Measurements from ENCODE around the gene KRT36. TPM values are rescaled to one million over a fixed set of nuclear protein-coding genes. Genes with fewer than 3 reads are reported as not detected.

The KRT36 gene
- polyA plus RNA-seq, 3 donors: 0.24 to 0.87 (median 0.25) TPM

GRCh38 chr17:41444186-41444585, 45.5 kb downstream of the KRT36 start:
- WGBS (ENCODE audit: insufficient coverage): 57% methylated on average over 1 of the region's 1 CpG
- no peaks in the 10 kb centered on the region for H3K36me3 Mint-ChIP-seq
- H3K9ac ChIP-seq (ENCODE audit: insufficient read depth, low read length, poor library complexity, severe bottlenecking): no peak overlapping the region
- H3K27me3 ChIP-seq (ENCODE audit: control insufficient read depth in 2 of 2, insufficient read depth in 2 of 2, low read length in 2 of 2): peaks cover 2 to 3% of the 10 kb centered on the region in 2 donors
- peaks cover 0 to 3% (median 0%) of the 10 kb centered on the region in 7 donors for H3K9me3 Mint-ChIP-seq
- H3K4me2 ChIP-seq (replicated peaks; ENCODE audit: extremely low read depth, low read length, poor library complexity, severe bottlenecking): no peak overlapping the region
- H3K27ac ChIP-seq (ENCODE audit: low read depth in 1 of 2, low read length in 2 of 2): no peak overlapping the region
- H3K79me2 ChIP-seq (ENCODE audit: insufficient read depth, low read length): no peaks in the 10 kb centered on the region
- H3K4me3 Mint-ChIP-seq: peak overlapping the region in 1 of 2 donors; percentile 32
- no peaks in the 10 kb centered on the region for H3K36me3 ChIP-seq (replicated peaks in 1 of 2; ENCODE audit: control insufficient read depth in 1 of 2, insufficient read depth in 2 of 2, low read length in 2 of 2)
- no peaks in the 10 kb centered on the region for H3K4me1 Mint-ChIP-seq
- no peaks in the 10 kb centered on the region for H4K20me1 ChIP-seq (ENCODE audit: insufficient read depth, low read length)
- TF ChIP-seq CTCF (IDR thresholded peaks at IDR 0.05): no peak
- no peak overlapping the region for H3K4me3 ChIP-seq (replicated peaks in 1 of 3; ENCODE audit: low read depth in 2 of 3, low read length in 3 of 3)
- no peak overlapping the region for H2AFZ ChIP-seq (ENCODE audit: insufficient read depth, low read depth, low read length, poor library complexity, severe bottlenecking)
- intact Hi-C loops (cut with micrococcal nuclease): no loop called here
- no peak for DNase-seq
- H3K27ac Mint-ChIP-seq: peak overlapping the region in 1 of 7 donors; percentile 3
- H3K9me3 ChIP-seq (replicated peaks in 1 of 2; ENCODE audit: control insufficient read depth in 1 of 2, insufficient read depth in 1 of 2, low read length in 2 of 2): no peaks in the 10 kb centered on the region
- H3K4me1 ChIP-seq (ENCODE audit: control insufficient read depth in 1 of 2, insufficient read depth in 2 of 2, low read length in 2 of 2): no peaks in the 10 kb centered on the region
- H3K27me3 Mint-ChIP-seq (ENCODE audit: low read depth in 3 of 3): peaks cover 7 to 25% (median 12%) of the 10 kb centered on the region in 3 donors

GRCh38 chr17:41442739-41443138, 47.0 kb downstream of the KRT36 start:
- Mint-ChIP-seq H3K27ac (no peak overlapping the region), H3K9me3 (peaks cover 0 to 3% (median 0%) of the 10 kb centered on the region in 7 donors), H3K4me3 (no peak overlapping the region), H3K27me3 (ENCODE audit: low read depth in 3 of 3) (peaks cover 11 to 27% (median 13%) of the 10 kb centered on the region in 3 donors), H3K36me3 (no peaks in the 10 kb centered on the region), H3K4me1 (no peaks in the 10 kb centered on the region)
- peaks cover 2 to 3% of the 10 kb centered on the region in 2 donors for H3K27me3 ChIP-seq (ENCODE audit: control insufficient read depth in 2 of 2, insufficient read depth in 2 of 2, low read length in 2 of 2)
- WGBS (ENCODE audit: insufficient coverage): 95% methylated on average over 3 of the region's 4 CpGs
- no peaks in the 10 kb centered on the region for H3K4me1 ChIP-seq (ENCODE audit: control insufficient read depth in 1 of 2, insufficient read depth in 2 of 2, low read length in 2 of 2)
- no peak overlapping the region for H3K4me3 ChIP-seq (replicated peaks in 1 of 3; ENCODE audit: low read depth in 2 of 3, low read length in 3 of 3)
- no peak overlapping the region for H3K4me2 ChIP-seq (replicated peaks; ENCODE audit: extremely low read depth, low read length, poor library complexity, severe bottlenecking)
- intact Hi-C loops (cut with micrococcal nuclease): no loop called here
- H4K20me1 ChIP-seq (ENCODE audit: insufficient read depth, low read length): no peaks in the 10 kb centered on the region
- DNase-seq: no peak
- H3K9me3 ChIP-seq (replicated peaks in 1 of 2; ENCODE audit: control insufficient read depth in 1 of 2, insufficient read depth in 1 of 2, low read length in 2 of 2): no peaks in the 10 kb centered on the region
- H2AFZ ChIP-seq (ENCODE audit: insufficient read depth, low read depth, low read length, poor library complexity, severe bottlenecking): no peak overlapping the region
- H3K36me3 ChIP-seq (replicated peaks in 1 of 2; ENCODE audit: control insufficient read depth in 1 of 2, insufficient read depth in 2 of 2, low read length in 2 of 2): no peaks in the 10 kb centered on the region
- H3K27ac ChIP-seq (ENCODE audit: low read depth in 1 of 2, low read length in 2 of 2): no peak overlapping the region
- no peaks in the 10 kb centered on the region for H3K79me2 ChIP-seq (ENCODE audit: insufficient read depth, low read length)
- H3K9ac ChIP-seq (ENCODE audit: insufficient read depth, low read length, poor library complexity, severe bottlenecking): no peak overlapping the region
- TF ChIP-seq CTCF (IDR thresholded peaks at IDR 0.05): no peak

All from CD14-positive monocyte (primary cell).